AG04450 (cell line): ENCODE measurements around the gene NET1. TPM values are rescaled to one million over a fixed set of nuclear protein-coding genes. Genes with fewer than 3 reads are reported as not detected.

Source experiments
- CTCF ChIA-PET: fragments of 300-600, 350-600 bp; formaldehyde crosslinking; extraction: SDS; loops from one replicate; lab custom pipeline; 2022; ENCODE audit warnings: antibody characterized with exemption, inconsistent platforms; lab: Charles Lee
- POLR2A ChIA-PET: fragments of 350-600 bp; formaldehyde crosslinking; extraction: SDS; loops from one replicate; lab custom pipeline; 2021; ENCODE audit warnings: antibody characterized with exemption, inconsistent platforms; lab: Yijun Ruan, JAX
- DNase-seq: peaks from one replicate; pipeline ENCODE4 v3.0.0-alpha.2; 2011; ENCODE audit warnings: low read depth, low spot score
- H3K27ac ChIP-seq: one replicate; pipeline ENCODE4 v1.5.1; 2012; ENCODE audit warnings: low read depth, low read length, control low read depth
- H3K27me3 ChIP-seq: one replicate; pipeline ENCODE4 v1.6.0; 2012; ENCODE audit warnings: low read length; ENCODE audit not compliant: control insufficient read depth, insufficient read depth
- H3K4me3 ChIP-seq: 2 replicates; pipeline ENCODE4 v1.5.1; 2011; ENCODE audit warnings: mild to moderate bottlenecking, low read depth, low read length, control low read depth
- H3K9me3 ChIP-seq: 2 replicates; pipeline ENCODE4 v1.5.1; 2012; ENCODE audit warnings: low read length; ENCODE audit not compliant: control insufficient read depth, insufficient read depth
- polyA plus RNA-seq: library from polyadenylated mRNA; depleted of rRNA; stranded (reverse); fragments of >200 nt; gene quantifications from 2 replicates; pipeline ENCODE4 v1.2.3, GENCODE V29; 2011
- TF ChIP-seq, protein P1 (sequence below): IDR thresholded peaks from 2 replicates; pipeline ENCODE4 v1.5.1; 2011; ENCODE audit warnings: low read depth, low read length, control low read depth, inconsistent platforms

Gene NET1
- polyA plus RNA-seq, 1 experiment, result 46.8 TPM

DNA sequence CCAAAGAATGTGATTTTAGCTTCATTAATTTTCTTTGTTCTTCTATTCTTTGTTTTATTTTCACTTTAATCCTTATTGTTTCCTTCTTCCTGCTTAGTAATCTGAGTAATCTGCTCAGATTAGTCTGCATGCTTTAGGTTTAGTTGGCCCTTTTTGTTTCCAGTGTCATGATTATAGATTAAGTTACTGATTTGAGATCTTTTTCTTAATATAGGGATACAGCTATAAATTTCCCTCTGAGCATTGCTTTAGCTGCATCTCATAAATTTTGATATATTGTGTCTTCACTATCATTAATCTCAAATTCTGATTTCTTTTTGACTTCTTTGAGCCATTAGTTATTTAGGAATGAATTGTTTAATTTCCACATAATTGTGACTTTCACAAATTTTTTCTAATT, 6.2 kb downstream of the NET1 start:
- H3K4me3 ChIP-seq, result no peak overlapping the region
- POLR2A ChIA-PET, result no interaction called here
- peaks cover 6% of the 10 kb centered on the region for H3K9me3 ChIP-seq
- TF ChIP-seq, protein P1, sequence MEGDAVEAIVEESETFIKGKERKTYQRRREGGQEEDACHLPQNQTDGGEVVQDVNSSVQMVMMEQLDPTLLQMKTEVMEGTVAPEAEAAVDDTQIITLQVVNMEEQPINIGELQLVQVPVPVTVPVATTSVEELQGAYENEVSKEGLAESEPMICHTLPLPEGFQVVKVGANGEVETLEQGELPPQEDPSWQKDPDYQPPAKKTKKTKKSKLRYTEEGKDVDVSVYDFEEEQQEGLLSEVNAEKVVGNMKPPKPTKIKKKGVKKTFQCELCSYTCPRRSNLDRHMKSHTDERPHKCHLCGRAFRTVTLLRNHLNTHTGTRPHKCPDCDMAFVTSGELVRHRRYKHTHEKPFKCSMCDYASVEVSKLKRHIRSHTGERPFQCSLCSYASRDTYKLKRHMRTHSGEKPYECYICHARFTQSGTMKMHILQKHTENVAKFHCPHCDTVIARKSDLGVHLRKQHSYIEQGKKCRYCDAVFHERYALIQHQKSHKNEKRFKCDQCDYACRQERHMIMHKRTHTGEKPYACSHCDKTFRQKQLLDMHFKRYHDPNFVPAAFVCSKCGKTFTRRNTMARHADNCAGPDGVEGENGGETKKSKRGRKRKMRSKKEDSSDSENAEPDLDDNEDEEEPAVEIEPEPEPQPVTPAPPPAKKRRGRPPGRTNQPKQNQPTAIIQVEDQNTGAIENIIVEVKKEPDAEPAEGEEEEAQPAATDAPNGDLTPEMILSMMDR, result no peak
- H3K27me3 ChIP-seq, result no peaks in the 10 kb centered on the region
- H3K27ac ChIP-seq, result no peak overlapping the region
- DNase-seq, result no peak
- CTCF ChIA-PET, result interaction anchor here (1.7 to 2.7 kb wide), 2 partner anchors 15 to 569 kb away, joined by 4 to 7 read pairs; no protein-coding TSS in a partner anchor

DNA sequence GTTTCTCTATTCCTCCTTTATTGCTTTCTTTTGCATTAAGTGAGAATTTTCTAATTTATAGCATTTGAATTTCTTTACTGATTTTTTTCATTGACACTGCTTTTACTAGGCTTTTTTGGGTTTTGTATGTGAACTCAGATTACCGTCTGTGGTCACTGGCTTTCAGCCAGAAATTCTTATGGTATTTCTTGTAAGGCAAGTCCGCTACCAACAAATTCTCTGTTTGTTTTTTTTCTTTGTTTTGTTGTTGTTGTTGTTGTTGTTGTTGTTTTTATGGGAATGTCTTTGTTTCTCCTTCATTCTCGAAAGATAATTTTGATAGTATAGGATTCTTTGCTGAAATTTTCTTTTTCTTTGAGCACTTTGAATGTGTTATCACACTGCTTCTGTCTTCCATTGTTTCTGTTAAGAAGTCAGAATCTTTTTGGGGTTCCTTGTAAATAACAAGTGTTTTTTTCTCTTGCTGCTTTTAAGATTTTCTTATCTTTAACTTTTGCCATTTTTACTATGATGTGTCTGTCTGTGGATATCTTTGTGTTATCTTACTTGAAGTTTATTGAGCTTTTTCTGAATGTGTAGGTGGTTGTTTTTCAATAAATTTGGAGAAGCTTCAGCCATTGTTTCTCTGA, 7.2 kb downstream of the NET1 start:
- TF ChIP-seq, protein P1, result no peak
- Histone ChIP-seq H3K9me3 (peaks cover 6% of the 10 kb centered on the region), H3K27ac (no peak overlapping the region), H3K4me3 (no peak overlapping the region), H3K27me3 (no peaks in the 10 kb centered on the region)
- ChIA-PET POLR2A (no interaction called here), CTCF (interaction anchor here (3.2 kb wide), 1 partner anchor 13 kb away, joined by 14 read pairs; no protein-coding TSS in a partner anchor)
- no peak for DNase-seq

DNA sequence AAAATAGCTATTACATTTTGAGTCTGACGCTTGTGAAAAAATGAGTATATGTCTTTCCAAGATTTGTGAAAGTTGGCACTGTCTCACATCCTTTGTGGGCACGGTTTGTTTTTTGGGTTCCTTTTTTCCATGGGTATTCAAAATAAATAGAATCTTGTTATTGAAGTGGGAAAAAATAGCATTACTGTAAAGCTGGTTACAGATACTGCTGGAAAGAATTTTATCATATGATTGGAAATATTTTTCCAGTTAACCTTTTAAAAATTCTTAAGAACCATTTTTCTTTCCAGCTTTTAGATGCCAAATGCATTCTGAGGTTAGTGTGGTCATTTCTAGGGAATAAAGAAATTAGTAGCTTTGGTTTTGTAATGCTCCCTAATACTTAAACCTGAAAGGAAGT, 11.4 kb downstream of the NET1 start:
- Histone ChIP-seq H3K4me3 (no peak overlapping the region), H3K27me3 (no peaks in the 10 kb centered on the region), H3K27ac (no peak overlapping the region), H3K9me3 (no peaks in the 10 kb centered on the region)
- no peak for DNase-seq
- CTCF ChIA-PET, result interaction anchor here (0.6 to 3.7 kb wide), 7 partner anchors 9 to 609 kb away, joined by 4 to 62 read pairs (median 6); no protein-coding TSS in a partner anchor
- POLR2A ChIA-PET, result no interaction called here
- TF ChIP-seq, protein P1, result no peak

DNA sequence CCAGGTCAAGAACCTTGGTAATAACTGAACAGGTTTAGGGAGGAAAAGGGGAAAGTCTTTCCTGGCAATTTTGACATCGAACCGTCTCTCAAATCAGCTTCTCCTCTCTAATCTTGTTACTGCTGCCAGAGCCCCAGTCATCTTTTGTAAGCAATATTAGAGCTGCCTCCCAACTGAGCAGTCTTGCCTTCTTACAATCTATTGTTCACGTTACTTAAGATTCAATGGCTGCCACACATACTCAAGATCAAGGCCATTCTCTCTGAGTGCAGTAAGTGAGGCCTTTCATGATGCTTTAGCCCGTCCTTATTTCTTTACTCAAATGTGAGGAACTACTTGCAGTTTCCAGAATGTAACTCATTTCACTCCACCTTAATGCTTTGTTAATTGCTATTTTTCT, 12.4 kb downstream of the NET1 start:
- Histone ChIP-seq H3K27ac (no peak overlapping the region), H3K4me3 (no peak overlapping the region), H3K9me3 (no peaks in the 10 kb centered on the region), H3K27me3 (no peaks in the 10 kb centered on the region)
- ChIA-PET CTCF (interaction anchor here (0.6 to 3.7 kb wide), 8 partner anchors 8 to 610 kb away, joined by 3 to 62 read pairs (median 12); no protein-coding TSS in a partner anchor), POLR2A (interaction anchor here (0.8 kb wide), 1 partner anchor 611 kb away, joined by 3 read pairs; no protein-coding TSS in a partner anchor)
- TF ChIP-seq, protein P1, result no peak
- no peak for DNase-seq

DNA sequence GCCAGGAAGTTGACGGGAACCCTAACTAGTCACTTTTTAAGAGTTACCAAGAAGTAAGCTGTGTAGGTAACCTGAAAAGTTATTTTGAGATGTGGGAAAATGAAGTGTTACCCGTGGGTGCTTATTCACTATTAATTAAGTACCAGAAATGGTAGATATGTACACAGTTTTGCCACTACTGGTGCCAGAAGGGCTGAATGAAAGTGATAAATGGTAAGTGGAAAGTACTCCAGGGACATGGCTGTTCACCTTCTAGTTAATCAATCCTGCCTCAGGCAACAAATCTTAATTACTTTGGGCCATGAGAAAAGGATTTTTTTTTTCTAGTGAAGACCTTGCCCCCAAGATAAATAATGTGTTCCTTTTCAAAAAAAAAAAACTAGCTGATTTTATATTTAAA, 15.8 kb downstream of the NET1 start:
- TF ChIP-seq, protein P1, result no peak
- Histone ChIP-seq H3K27ac (no peak overlapping the region), H3K4me3 (no peak overlapping the region), H3K27me3 (no peaks in the 10 kb centered on the region), H3K9me3 (peaks cover 3% of the 10 kb centered on the region; the same call in 1 of the 2 replicates)
- DNase-seq, result no peak
- ChIA-PET CTCF (interaction anchor here (0.7 to 1.6 kb wide), 8 partner anchors 14 to 613 kb away, joined by 3 to 10 read pairs (median 4); partner anchors contain the start of gene AKR1C3), POLR2A (interaction anchor here (0.6 kb wide), 1 partner anchor 581 kb away, joined by 4 read pairs; no protein-coding TSS in a partner anchor)
